K562 (cell line): ENCODE data around the gene ZC3H12C. TPM values are rescaled to one million over a fixed set of nuclear protein-coding genes. Genes with fewer than 3 reads are reported as not detected.

ENCODE experiments used
- ARHGAP35 ChIP-seq: fragments of 450-650 bp; IDR thresholded peaks from 2 replicates; pipeline ENCODE4 v1.6.1; 2018; ENCODE audit not compliant: partially characterized antibody
- BMI1 ChIP-seq: fragments of 150-350 bp; IDR thresholded peaks from 2 replicates; pipeline ENCODE4 v1.6.1; 2014; ENCODE audit warnings: low read length
- DDX20 ChIP-seq: fragments of 450-650 bp; IDR thresholded peaks from 2 replicates; pipeline ENCODE4 v1.6.1; 2016; ENCODE audit warnings: missing genetic modification characterization, low read depth, mild to moderate bottlenecking, missing compliant biosample characterization, moderate library complexity
- DMBX1 ChIP-seq: fragments of 250-450 bp; sonication (Bioruptor Pico); IDR thresholded peaks from 2 replicates; pipeline ENCODE4 v1.8.0; 2022; ENCODE audit warnings: inconsistent platforms, mild to moderate bottlenecking, moderate library complexity, borderline replicate concordance
- GATA2 ChIP-seq: sonication (generic); formaldehyde crosslinking; IDR thresholded peaks from 2 replicates; pipeline ENCODE4 v1.4.0; 2020; ENCODE audit warnings: mild to moderate bottlenecking, missing genetic modification reagents
- HDAC2 ChIP-seq: fragments of 450-650 bp; IDR thresholded peaks from 2 replicates; pipeline ENCODE4 v1.6.1; 2016; ENCODE audit warnings: mild to moderate bottlenecking
- HIVEP1 ChIP-seq: fragments of 250-450 bp; sonication (Bioruptor Pico); IDR thresholded peaks from 2 replicates; pipeline ENCODE4 v1.4.0; 2020; ENCODE audit warnings: mild to moderate bottlenecking
- HNRNPL ChIP-seq: fragments of 200-400 bp; formaldehyde crosslinking; IDR thresholded peaks from 2 replicates; pipeline ENCODE4 v1.6.1; 2017; ENCODE audit warnings: low read depth, mild to moderate bottlenecking, low read length
- L3MBTL2 ChIP-seq: fragments of 450-650 bp; IDR thresholded peaks from 2 replicates; pipeline ENCODE4 v1.6.1; 2016; ENCODE audit warnings: mild to moderate bottlenecking, moderate library complexity
- PRPF4 ChIP-seq: fragments of 200-400 bp; formaldehyde crosslinking; IDR thresholded peaks from one replicate; pipeline ENCODE4 v1.6.1; 2017; ENCODE audit warnings: low read length, low read depth, mild to moderate bottlenecking; ENCODE audit not compliant: insufficient read depth, poor library complexity, severe bottlenecking
- PTRF ChIP-seq: fragments of 450-650 bp; IDR thresholded peaks from 2 replicates; pipeline ENCODE4 v1.6.1; 2016; ENCODE audit warnings: mild to moderate bottlenecking, missing genetic modification characterization, missing compliant biosample characterization
- RREB1 ChIP-seq: fragments of 250-450 bp; sonication (Bioruptor Pico); IDR thresholded peaks from 2 replicates; pipeline ENCODE4 v1.4.0; 2020
- YY1 ChIP-seq, 3 experiments: IDR thresholded peaks; 2 replicates each; pipeline ENCODE4 v1.6.1; 2011; ENCODE audit warnings: low read length in 2 of 3, mild to moderate bottlenecking in 2 of 3, moderate library complexity in 2 of 3, borderline replicate concordance in 1 of 3, control low read depth in 1 of 3, low read depth in 1 of 3; ENCODE audit not compliant: insufficient read depth in 3 of 3, insufficient replicate concordance in 2 of 3, control insufficient read depth in 1 of 3, insufficient read length in 1 of 3; ENCODE audit errors: extremely low read depth in 1 of 3
- ZHX1 ChIP-seq: fragments of 150-350 bp; conservative IDR thresholded peaks from 2 replicates; pipeline ENCODE4 v1.6.1; 2014; ENCODE audit warnings: low read length
- ZKSCAN8 ChIP-seq: fragments of 200-800 bp; sonication (Bioruptor generic); IDR thresholded peaks from 2 replicates; pipeline ENCODE4 v1.6.1; 2016; ENCODE audit warnings: missing genetic modification characterization, missing compliant biosample characterization
- ZNF175 ChIP-seq: fragments of 200-800 bp; sonication (Bioruptor generic); IDR thresholded peaks from 2 replicates; pipeline ENCODE4 v1.6.1; 2016; ENCODE audit warnings: low read depth, mild to moderate bottlenecking, missing genetic modification characterization, missing compliant biosample characterization
- ZNF586 ChIP-seq: fragments of 450-650 bp; formaldehyde crosslinking; conservative IDR thresholded peaks from 2 replicates; pipeline ENCODE4 v1.4.0; 2020; ENCODE audit warnings: mild to moderate bottlenecking, moderate library complexity
- ZNF589 ChIP-seq: fragments of 200-800 bp; sonication (Bioruptor generic); IDR thresholded peaks from 2 replicates; pipeline ENCODE4 v1.6.1; 2016; ENCODE audit warnings: low read depth, missing genetic modification characterization, missing compliant biosample characterization
- ZNF668 ChIP-seq: fragments of 250-450 bp; sonication (Bioruptor Pico); IDR thresholded peaks from 2 replicates; pipeline ENCODE4 v1.8.0; 2022; ENCODE audit warnings: mild to moderate bottlenecking, inconsistent platforms
- ZNF766 ChIP-seq: fragments of 200-800 bp; sonication (Bioruptor generic); conservative IDR thresholded peaks from 2 replicates; pipeline ENCODE4 v1.6.1; 2016; ENCODE audit warnings: missing genetic modification characterization, missing compliant biosample characterization
- ZNF830 ChIP-seq: fragments of 250-450 bp; sonication (Bioruptor Pico); IDR thresholded peaks from 2 replicates; pipeline ENCODE4 v1.5.0; 2021; ENCODE audit warnings: mild to moderate bottlenecking
- polyA plus RNA-seq, 8 experiments: library from polyadenylated mRNA; depleted of rRNA in 4 of 8; stranded (reverse) in 5 of 8; unstranded in 3 of 8; fragments of >200 nt; fragmentation: Nextera tagmentation in 2 of 8; fragmentation: Illumina TruSeq in 1 of 8; extraction: Ambion mirVana in 2 of 8; extraction: Trizol in 1 of 8; gene quantifications; 2 replicates each; pipeline versions ENCODE4 v1.2.1 to v1.2.3, GENCODE V29; 2011 to 2014; ENCODE audit warnings: inconsistent platforms in 1 of 8, missing spikeins in 1 of 8
- total RNA-seq, 7 experiments: library from RNA; depleted of rRNA in 6 of 7; stranded (reverse); fragments of >200 nt in 6 of 7; fragmentation: Illumina TruSeq in 2 of 7; extraction: Trizol in 2 of 7; gene quantifications; 2 replicates each; pipeline versions ENCODE4 v1.2.1 to v1.2.3, GENCODE V29; 2011 to 2021; ENCODE audit warnings: low replicate concordance in 1 of 7

The ZC3H12C gene
- total and polyA plus RNA-seq, 9 of the 15 experiments (the other 6 are each of a cell fraction or from before 2014, with no cell fraction given), result 0.56 to 5.9 (median 3.3) TPM

- TF ChIP-seq ZHX1 (no peak), RREB1 (CRISPR knock-in tag) (peak; percentile 74; the same call in 1 of the 2 replicates), ZNF589 (peak; percentile 77; the same call in 1 of the 2 replicates), DMBX1 (peak; percentile 92), HNRNPL (no peak), ARHGAP35 (no peak), DDX20 (tag) (peak; percentile 74), ZNF766 (CRISPR knock-in tag) (peak; percentile 17; the same call in 1 of the 2 replicates), L3MBTL2 (no peak), ZKSCAN8 (CRISPR knock-in tag) (peak; percentile 68; the same call in 1 of the 2 replicates), ZNF668 (peak; percentile 78; the same call in 1 of the 2 replicates), ZNF830 (no peak), GATA2 (CRISPR knock-in tag) (no peak), PRPF4 (no peak), PTRF (tag) (peak; percentile 84), HDAC2 (no peak), BMI1 (no peak), YY1 (IDR thresholded peaks at IDR 0.05; ENCODE audit: borderline replicate concordance in 1 of 3, control insufficient read depth in 1 of 3, extremely low read depth in 1 of 3, insufficient read depth in 3 of 3, insufficient read length in 1 of 3, insufficient replicate concordance in 2 of 3, low read depth in 1 of 3, low read length in 2 of 3) (no peak), ZNF586 (peak; percentile 64; the same call in 1 of the 2 replicates), ZNF175 (CRISPR knock-in tag) (peak; percentile 71; the same call in 1 of the 2 replicates), HIVEP1 (0 out of 2 replicates have a peak, but pooled peaks have one; percentile 80)
Measured at GRCh38 chr11:110075847-110076208, 17.4 kb upstream of the ZC3H12C start (continued).
